ENCODE results near the gene TMED1.

- TF ChIP-seq POLR2A (IDR thresholded peaks at IDR 0.05): no peak
- TF ChIP-seq CTCF (IDR thresholded peaks at IDR 0.05): no peak
- TF ChIP-seq EP300 (IDR thresholded peaks at IDR 0.05): no peak
Measured at GRCh38 chr19:10870501-10870954, 34.5 kb upstream of the TMED1 start.

Measured in stomach (tissue), 4 donors.